ENCODE data around the gene CADM1. TPM values are rescaled to one million over a fixed set of nuclear protein-coding genes. Genes with fewer than 3 reads are reported as not detected.

Gene CADM1
- total RNA-seq, 2 donors from 2014 or later: 49.6 to 137 TPM

DNA sequence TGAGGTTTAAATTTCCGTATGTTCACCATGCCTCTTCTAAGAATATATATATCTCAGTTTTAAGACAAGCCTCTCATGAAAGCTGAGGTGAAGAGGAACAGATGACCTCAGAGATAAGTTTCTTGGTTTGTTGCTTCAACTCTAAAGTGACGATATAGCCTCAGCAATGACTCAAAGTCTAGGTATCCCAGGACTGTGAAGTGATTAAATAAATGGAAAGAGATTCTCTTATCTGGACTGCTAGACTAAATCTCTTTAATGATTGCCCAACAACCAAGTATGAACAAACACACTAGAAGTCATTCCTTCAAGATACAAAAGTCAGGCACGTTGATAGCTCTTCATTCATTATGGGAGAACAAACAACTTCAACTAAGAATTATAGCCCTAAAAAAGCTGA lies 15.3 kb downstream of the CADM1 start:
- DNase-seq (ENCODE audit: low spot score): no peak
- no peaks in the 10 kb centered on the region for H3K36me3 ChIP-seq
- no peaks in the 10 kb centered on the region for H3K27me3 ChIP-seq (replicated peaks; ENCODE audit: insufficient read depth)
- intact Hi-C loops (cut with DNase I): no loop called here
- TF ChIP-seq POLR2AphosphoS5 (IDR thresholded peaks at IDR 0.05) (no peak), POLR2A (IDR thresholded peaks at IDR 0.05) (no peak)
- TF ChIP-seq, protein P1, sequence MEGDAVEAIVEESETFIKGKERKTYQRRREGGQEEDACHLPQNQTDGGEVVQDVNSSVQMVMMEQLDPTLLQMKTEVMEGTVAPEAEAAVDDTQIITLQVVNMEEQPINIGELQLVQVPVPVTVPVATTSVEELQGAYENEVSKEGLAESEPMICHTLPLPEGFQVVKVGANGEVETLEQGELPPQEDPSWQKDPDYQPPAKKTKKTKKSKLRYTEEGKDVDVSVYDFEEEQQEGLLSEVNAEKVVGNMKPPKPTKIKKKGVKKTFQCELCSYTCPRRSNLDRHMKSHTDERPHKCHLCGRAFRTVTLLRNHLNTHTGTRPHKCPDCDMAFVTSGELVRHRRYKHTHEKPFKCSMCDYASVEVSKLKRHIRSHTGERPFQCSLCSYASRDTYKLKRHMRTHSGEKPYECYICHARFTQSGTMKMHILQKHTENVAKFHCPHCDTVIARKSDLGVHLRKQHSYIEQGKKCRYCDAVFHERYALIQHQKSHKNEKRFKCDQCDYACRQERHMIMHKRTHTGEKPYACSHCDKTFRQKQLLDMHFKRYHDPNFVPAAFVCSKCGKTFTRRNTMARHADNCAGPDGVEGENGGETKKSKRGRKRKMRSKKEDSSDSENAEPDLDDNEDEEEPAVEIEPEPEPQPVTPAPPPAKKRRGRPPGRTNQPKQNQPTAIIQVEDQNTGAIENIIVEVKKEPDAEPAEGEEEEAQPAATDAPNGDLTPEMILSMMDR (IDR thresholded peaks at IDR 0.05): no peak
- 76% methylated on average over 3 of the region's 3 CpGs for WGBS
- no peaks in the 10 kb centered on the region for H3K4me1 ChIP-seq (replicated peaks)
- no peak overlapping the region for H3K4me3 ChIP-seq
- H3K27ac ChIP-seq: no peak overlapping the region
- H3K9me3 ChIP-seq: no peaks in the 10 kb centered on the region

DNA sequence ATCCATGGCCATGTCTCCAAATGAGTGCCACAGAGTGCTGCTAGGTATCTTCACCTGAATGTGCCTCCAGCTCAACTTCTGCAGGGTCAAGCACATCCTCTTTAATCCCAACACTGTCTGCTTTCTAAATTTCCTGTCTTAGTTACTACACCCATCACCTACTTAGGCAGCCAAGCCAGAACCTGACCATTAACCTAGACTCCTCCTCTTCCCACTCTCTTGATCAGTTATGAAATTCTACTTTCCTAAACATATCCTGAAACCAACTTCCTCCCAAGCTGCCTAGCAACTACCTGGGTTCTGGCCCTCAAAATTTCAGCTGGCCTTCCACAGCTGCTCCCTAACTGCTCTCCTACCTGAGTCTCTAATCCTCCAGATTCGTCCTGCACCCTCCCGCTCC lies 22.7 kb downstream of the CADM1 start:
- no peak overlapping the region for H3K27ac ChIP-seq
- no peak for DNase-seq (ENCODE audit: low spot score)
- TF ChIP-seq POLR2A (IDR thresholded peaks at IDR 0.05): no peak
- no peak for TF ChIP-seq POLR2AphosphoS5 (IDR thresholded peaks at IDR 0.05)
- TF ChIP-seq, protein P1 (IDR thresholded peaks at IDR 0.05): no peak
- no peaks in the 10 kb centered on the region for H3K4me1 ChIP-seq (replicated peaks)
- 90% methylated on average over 2 of the region's 2 CpGs for WGBS
- H3K27me3 ChIP-seq (replicated peaks; ENCODE audit: insufficient read depth): no peaks in the 10 kb centered on the region
- no peaks in the 10 kb centered on the region for H3K9me3 ChIP-seq
- intact Hi-C loops (cut with DNase I): no loop called here
- H3K36me3 ChIP-seq: no peaks in the 10 kb centered on the region
- no peak overlapping the region for H3K4me3 ChIP-seq

DNA sequence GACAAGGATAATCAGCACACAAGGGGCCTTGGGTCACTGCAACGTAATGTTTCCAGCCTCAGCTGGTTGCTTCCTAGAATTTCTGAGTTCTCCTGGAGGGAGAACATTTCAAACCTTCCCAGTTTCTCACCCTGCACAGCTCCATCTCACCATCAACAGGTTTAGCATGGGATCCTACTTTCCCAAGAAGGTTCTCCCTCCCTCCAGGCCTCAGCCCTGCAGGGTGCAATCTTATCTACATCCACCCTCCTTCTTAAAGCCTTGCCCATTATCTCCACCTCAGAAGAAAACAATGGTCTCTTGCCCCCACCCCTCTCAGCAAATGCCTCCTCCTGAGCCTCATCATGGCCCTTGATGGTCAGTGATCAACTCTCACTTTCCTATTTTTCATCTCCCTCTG lies 23.6 kb downstream of the CADM1 start:
- no peaks in the 10 kb centered on the region for H3K36me3 ChIP-seq
- no peak overlapping the region for H3K4me3 ChIP-seq
- WGBS: 81% methylated on average over 1 of the region's 1 CpG
- no peak overlapping the region for H3K27ac ChIP-seq
- intact Hi-C loops (cut with DNase I): no loop called here
- H3K4me1 ChIP-seq (replicated peaks): no peaks in the 10 kb centered on the region
- no peaks in the 10 kb centered on the region for H3K9me3 ChIP-seq
- no peak for DNase-seq (ENCODE audit: low spot score)
- H3K27me3 ChIP-seq (replicated peaks; ENCODE audit: insufficient read depth): no peaks in the 10 kb centered on the region
- TF ChIP-seq POLR2AphosphoS5 (IDR thresholded peaks at IDR 0.05): no peak

DNA sequence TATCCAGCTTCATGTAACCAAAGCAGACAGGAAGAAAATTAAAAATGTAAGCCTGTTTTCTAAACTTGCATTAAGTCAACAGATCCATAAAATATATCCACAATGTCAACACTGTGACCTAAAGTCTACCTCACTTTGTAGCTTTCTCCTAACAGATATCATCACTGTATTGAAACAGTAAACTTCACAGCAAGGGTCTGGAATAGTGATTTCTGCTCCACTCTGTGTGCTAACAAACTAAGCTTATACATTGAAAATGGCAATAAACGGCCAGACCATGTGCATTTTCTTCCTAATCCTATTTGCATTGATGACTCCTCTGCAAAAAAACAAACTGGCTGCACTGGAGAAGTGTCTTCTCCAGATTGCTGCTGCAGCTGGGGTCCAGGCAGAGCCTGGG lies 26.8 kb downstream of the CADM1 start:
- DNase-seq (ENCODE audit: low spot score): no peak
- Histone ChIP-seq H3K36me3 (no peaks in the 10 kb centered on the region), H3K27ac (no peak overlapping the region), H3K4me3 (no peak overlapping the region), H3K9me3 (no peaks in the 10 kb centered on the region), H3K4me1 (replicated peaks) (no peaks in the 10 kb centered on the region), H3K27me3 (replicated peaks; ENCODE audit: insufficient read depth) (no peaks in the 10 kb centered on the region)
- WGBS: 28% methylated on average over 1 of the region's 1 CpG
- intact Hi-C loops (cut with DNase I): no loop called here
- TF ChIP-seq, protein P1 (IDR thresholded peaks at IDR 0.05): no peak
- TF ChIP-seq POLR2A (IDR thresholded peaks at IDR 0.05) (no peak), POLR2AphosphoS5 (IDR thresholded peaks at IDR 0.05) (no peak)

DNA sequence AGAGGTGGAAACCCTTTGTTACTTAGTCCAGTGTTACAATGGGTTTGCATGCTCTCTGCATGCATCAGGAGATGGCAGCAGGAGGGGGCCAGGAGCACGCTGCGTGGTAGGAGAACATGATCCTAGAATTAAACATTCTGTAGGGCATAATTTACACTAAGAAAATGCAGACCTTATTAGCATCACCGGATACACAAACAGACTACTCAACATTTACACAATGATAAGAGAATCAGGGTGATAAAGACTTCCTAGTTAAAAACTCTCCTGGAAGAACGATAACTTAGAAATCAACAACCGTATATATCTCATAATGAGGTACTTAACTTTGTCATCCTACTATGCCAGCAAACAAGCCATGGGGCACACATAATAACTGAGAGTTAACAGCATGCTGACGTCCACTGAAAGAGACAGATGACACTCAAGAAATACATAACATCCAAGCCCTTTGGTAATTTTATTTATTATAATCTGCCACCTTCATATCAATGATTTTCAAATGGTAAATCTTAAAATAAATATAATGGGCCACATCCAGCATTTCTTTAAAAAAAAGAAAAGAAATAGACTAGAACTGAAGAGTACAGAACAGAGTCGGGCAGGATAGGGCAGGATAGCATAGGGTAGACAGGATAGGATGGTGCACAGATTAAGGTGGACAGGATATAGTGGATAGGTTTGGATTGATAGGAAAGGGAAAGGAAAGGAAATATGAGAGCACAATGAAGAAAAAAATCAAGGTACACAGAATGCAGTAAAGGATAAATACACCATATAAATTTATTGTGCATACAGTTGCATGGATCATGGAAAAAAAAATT lies 27.5 kb downstream of the CADM1 start:
- no peaks in the 10 kb centered on the region for H3K27me3 ChIP-seq (replicated peaks; ENCODE audit: insufficient read depth)
- no peak overlapping the region for H3K4me3 ChIP-seq
- no peaks in the 10 kb centered on the region for H3K9me3 ChIP-seq
- 69% methylated on average over 7 of the region's 7 CpGs for WGBS
- intact Hi-C loops (cut with DNase I): no loop called here
- no peaks in the 10 kb centered on the region for H3K4me1 ChIP-seq (replicated peaks)
- no peaks in the 10 kb centered on the region for H3K36me3 ChIP-seq
- H3K27ac ChIP-seq: no peak overlapping the region
- TF ChIP-seq, protein P1 (IDR thresholded peaks at IDR 0.05): no peak
- TF ChIP-seq POLR2A (IDR thresholded peaks at IDR 0.05) (no peak), POLR2AphosphoS5 (IDR thresholded peaks at IDR 0.05) (no peak)
- no peak for DNase-seq (ENCODE audit: low spot score)

Measured in prostate gland (tissue), 2 donors.